IMR-90 (cell line): ENCODE data around the gene SF3A1.

Source experiments
- CEBPB ChIP-seq: IDR thresholded peaks from 2 replicates; pipeline ENCODE4 v1.6.1; 2012; ENCODE audit warnings: low read depth, low read length, improper control_type of control experiment
- MAZ ChIP-seq: IDR thresholded peaks from 2 replicates; pipeline ENCODE4 v1.6.1; 2012; ENCODE audit warnings: low read depth, mild to moderate bottlenecking, low read length, improper control_type of control experiment, moderate library complexity, borderline replicate concordance
- MXI1 ChIP-seq: IDR thresholded peaks from 2 replicates; pipeline ENCODE4 v1.6.1; 2012; ENCODE audit warnings: low read depth, mild to moderate bottlenecking, low read length, moderate library complexity, borderline replicate concordance
- NFE2L2 ChIP-seq: fragments of 150-350 bp; IDR thresholded peaks from 2 replicates; pipeline ENCODE4 v1.6.1; 2016; ENCODE audit warnings: low read depth, mild to moderate bottlenecking, low read length
- POLR2A ChIP-seq: IDR thresholded peaks from 2 replicates; pipeline ENCODE4 v1.6.1; 2012; ENCODE audit warnings: mild to moderate bottlenecking, low read depth, low read length
- RAD21 ChIP-seq: IDR thresholded peaks from 2 replicates; pipeline ENCODE4 v1.6.1; 2012; ENCODE audit warnings: low read length, improper control_type of control experiment
- RFX5 ChIP-seq: IDR thresholded peaks from 2 replicates; pipeline ENCODE4 v1.8.0; 2012; ENCODE audit warnings: low read depth, mild to moderate bottlenecking, low read length, moderate library complexity
- SMC3 ChIP-seq: fragments of 150-350 bp; IDR thresholded peaks from 2 replicates; pipeline ENCODE4 v1.6.1; 2016; ENCODE audit warnings: low read depth, mild to moderate bottlenecking, antibody characterized with exemption, low read length, moderate library complexity
- TF ChIP-seq, protein P1 (sequence below): conservative IDR thresholded peaks from 2 replicates; pipeline ENCODE4 v1.5.1; 2012; ENCODE audit warnings: mild to moderate bottlenecking, low read depth, low read length, improper control_type of control experiment
- TF ChIP-seq, protein P2 (sequence below): fragments of 150-350 bp; IDR thresholded peaks from 2 replicates; pipeline ENCODE4 v1.6.1; 2017; ENCODE audit warnings: mild to moderate bottlenecking, antibody characterized with exemption, low read length, low read depth
- TF ChIP-seq, protein P3 (sequence below): fragments of 150-350 bp; IDR thresholded peaks from 2 replicates; pipeline ENCODE4 v1.6.1; 2016; ENCODE audit warnings: low read depth, mild to moderate bottlenecking, low read length, moderate library complexity, borderline replicate concordance

DNA sequence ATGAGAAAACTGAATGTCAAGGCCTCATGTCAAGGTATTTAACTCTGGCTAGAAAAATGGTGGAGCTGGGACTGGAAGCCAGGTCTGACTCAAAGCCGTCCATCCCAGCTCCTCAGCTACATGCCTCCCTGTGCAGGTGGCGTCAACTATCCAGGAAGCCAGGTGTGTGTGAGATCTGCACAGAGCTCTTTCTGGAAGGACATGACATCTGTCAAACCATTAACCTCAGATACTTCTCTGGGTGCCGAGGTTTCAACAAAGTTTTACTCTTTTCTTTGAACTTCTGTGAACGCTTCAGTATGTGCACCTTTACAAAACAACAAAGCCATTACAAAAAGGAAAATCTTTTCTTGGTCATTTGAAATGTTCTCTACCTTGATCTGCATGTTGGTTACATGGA, 60.4 kb downstream of the SF3A1 start:
- TF ChIP-seq, protein P1, sequence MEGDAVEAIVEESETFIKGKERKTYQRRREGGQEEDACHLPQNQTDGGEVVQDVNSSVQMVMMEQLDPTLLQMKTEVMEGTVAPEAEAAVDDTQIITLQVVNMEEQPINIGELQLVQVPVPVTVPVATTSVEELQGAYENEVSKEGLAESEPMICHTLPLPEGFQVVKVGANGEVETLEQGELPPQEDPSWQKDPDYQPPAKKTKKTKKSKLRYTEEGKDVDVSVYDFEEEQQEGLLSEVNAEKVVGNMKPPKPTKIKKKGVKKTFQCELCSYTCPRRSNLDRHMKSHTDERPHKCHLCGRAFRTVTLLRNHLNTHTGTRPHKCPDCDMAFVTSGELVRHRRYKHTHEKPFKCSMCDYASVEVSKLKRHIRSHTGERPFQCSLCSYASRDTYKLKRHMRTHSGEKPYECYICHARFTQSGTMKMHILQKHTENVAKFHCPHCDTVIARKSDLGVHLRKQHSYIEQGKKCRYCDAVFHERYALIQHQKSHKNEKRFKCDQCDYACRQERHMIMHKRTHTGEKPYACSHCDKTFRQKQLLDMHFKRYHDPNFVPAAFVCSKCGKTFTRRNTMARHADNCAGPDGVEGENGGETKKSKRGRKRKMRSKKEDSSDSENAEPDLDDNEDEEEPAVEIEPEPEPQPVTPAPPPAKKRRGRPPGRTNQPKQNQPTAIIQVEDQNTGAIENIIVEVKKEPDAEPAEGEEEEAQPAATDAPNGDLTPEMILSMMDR, result no peak
- TF ChIP-seq NFE2L2 (no peak), CEBPB (no peak), POLR2A (no peak), MXI1 (no peak), RFX5 (no peak), RAD21 (no peak), MAZ (no peak), SMC3 (no peak)
- TF ChIP-seq, protein P2, sequence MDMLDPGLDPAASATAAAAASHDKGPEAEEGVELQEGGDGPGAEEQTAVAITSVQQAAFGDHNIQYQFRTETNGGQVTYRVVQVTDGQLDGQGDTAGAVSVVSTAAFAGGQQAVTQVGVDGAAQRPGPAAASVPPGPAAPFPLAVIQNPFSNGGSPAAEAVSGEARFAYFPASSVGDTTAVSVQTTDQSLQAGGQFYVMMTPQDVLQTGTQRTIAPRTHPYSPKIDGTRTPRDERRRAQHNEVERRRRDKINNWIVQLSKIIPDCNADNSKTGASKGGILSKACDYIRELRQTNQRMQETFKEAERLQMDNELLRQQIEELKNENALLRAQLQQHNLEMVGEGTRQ, result no peak
- TF ChIP-seq, protein P3, sequence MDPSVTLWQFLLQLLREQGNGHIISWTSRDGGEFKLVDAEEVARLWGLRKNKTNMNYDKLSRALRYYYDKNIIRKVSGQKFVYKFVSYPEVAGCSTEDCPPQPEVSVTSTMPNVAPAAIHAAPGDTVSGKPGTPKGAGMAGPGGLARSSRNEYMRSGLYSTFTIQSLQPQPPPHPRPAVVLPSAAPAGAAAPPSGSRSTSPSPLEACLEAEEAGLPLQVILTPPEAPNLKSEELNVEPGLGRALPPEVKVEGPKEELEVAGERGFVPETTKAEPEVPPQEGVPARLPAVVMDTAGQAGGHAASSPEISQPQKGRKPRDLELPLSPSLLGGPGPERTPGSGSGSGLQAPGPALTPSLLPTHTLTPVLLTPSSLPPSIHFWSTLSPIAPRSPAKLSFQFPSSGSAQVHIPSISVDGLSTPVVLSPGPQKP, result no peak
